ENCODE data around the gene AP2M1.

The AP2M1 gene

GRCh38 chr3:184168363-184169120 is 6.1 kb upstream of the AP2M1 start:
- DNase-seq: no peak
- no peaks in the 10 kb centered on the region for H3K27me3 ChIP-seq
- H3K9me3 ChIP-seq: no peaks in the 10 kb centered on the region
- H3K4me1 ChIP-seq: no peaks in the 10 kb centered on the region
- H3K36me3 ChIP-seq: peaks cover 69% of the 10 kb centered on the region
- TF ChIP-seq CTCF (IDR thresholded peaks at IDR 0.05; ENCODE audit: low read depth, low read length): no peak
- H3K4me3 ChIP-seq (ENCODE audit: low read depth, low read length): no peak overlapping the region

DNA sequence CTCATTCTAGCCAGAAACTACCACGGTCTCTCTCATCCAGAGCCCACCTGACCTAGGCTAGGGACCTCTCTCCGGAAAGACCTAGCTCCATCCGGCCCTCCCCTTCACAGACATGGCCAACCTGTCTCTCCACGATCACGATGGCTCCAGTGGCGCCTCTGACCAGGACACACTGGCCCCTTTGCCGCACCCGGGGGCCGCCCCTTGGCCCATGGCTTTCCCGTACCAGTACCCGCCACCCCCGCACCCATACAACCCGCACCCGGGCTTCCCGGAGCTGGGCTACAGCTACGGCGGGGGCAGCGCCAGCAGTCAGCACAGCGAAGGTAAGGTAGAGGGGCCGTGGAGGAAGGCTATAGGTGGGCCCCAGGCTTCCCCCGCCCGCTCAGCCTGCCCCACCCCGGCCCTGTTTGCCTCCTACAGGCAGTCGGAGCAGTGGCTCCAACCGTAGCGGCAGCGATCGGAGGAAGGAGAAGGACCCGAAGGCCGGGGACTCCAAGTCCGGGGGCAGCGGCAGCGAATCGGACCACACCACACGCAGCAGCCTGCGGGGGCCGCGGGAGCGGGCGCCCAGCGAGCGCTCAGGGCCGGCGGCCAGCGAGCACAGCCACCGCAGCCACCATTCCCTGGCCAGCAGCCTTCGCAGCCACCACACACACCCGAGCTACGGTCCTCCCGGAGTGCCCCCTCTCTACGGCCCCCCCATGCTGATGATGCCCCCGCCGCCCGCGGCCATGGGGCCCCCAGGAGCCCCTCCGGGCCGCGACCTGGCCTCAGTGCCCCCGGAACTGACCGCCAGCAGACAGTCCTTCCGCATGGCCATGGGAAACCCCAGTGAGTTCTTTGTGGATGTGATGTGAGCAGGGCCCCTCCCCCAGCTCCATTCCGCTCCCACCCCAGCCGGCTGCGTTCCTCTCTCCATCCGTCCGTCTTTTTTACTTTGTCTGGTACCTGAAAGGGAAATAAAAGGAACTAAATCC is 4.5 kb upstream of the AP2M1 start:
- H3K4me1 ChIP-seq: no peaks in the 10 kb centered on the region
- no peak for TF ChIP-seq CTCF (IDR thresholded peaks at IDR 0.05; ENCODE audit: low read depth, low read length)
- DNase-seq: no peak
- H3K36me3 ChIP-seq: peaks cover 52% of the 10 kb centered on the region
- no peak overlapping the region for H3K4me3 ChIP-seq (ENCODE audit: low read depth, low read length)
- H3K9me3 ChIP-seq: no peaks in the 10 kb centered on the region
- no peaks in the 10 kb centered on the region for H3K27me3 ChIP-seq

DNA sequence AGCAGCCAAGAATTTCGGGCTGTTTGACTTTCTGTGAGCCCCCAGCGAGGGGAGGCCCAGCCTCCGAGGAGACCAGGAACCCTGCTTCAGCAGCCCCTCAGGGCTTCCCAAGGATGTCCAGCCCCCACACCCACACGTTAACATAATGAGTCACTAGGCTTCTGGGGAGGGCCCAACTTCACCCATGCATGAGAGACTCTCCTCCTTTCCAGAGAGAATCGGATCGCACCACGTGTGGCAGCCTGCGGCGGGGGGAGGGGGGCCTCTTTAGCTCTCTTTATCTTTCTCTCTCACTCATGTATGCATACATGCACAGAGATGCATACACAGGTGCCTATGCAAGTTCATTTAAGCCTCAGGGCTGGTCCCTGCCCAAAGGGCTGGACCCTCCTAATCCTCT is 3.1 kb upstream of the AP2M1 start:
- H3K27me3 ChIP-seq: no peaks in the 10 kb centered on the region
- H3K4me3 ChIP-seq (ENCODE audit: low read depth, low read length): no peak overlapping the region
- no peak for DNase-seq
- H3K36me3 ChIP-seq: peaks cover 39% of the 10 kb centered on the region
- no peak for TF ChIP-seq CTCF (IDR thresholded peaks at IDR 0.05; ENCODE audit: low read depth, low read length)
- no peaks in the 10 kb centered on the region for H3K9me3 ChIP-seq
- no peaks in the 10 kb centered on the region for H3K4me1 ChIP-seq

GRCh38 chr3:184172681-184173373 is 1.8 kb upstream of the AP2M1 start:
- no peak for TF ChIP-seq CTCF (IDR thresholded peaks at IDR 0.05; ENCODE audit: low read depth, low read length)
- Histone ChIP-seq H3K36me3 (peaks cover 40% of the 10 kb centered on the region), H3K27me3 (no peaks in the 10 kb centered on the region), H3K4me3 (ENCODE audit: low read depth, low read length) (no peak overlapping the region), H3K9me3 (no peaks in the 10 kb centered on the region), H3K4me1 (peaks cover 7% of the 10 kb centered on the region)
- no peak for DNase-seq

DNA sequence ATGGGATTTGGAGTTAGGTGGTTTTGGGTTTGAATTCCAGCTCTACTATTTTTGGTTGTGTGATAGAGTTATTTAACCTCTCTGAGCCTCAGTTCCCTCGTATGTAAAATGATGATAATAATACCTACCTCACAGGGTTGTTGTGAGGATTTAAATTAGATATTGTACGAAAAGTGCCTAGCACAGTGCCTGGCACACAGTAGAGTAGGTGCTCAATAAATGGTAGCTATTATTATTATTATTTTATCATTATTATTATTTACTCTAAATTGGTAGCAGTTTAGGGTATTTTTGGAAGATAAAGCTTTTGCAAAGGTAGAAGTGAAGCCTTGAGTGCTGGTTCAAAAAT is 1.3 kb upstream of the AP2M1 start:
- H3K36me3 ChIP-seq: peaks cover 40% of the 10 kb centered on the region
- H3K27me3 ChIP-seq: no peaks in the 10 kb centered on the region
- no peak overlapping the region for H3K4me3 ChIP-seq (ENCODE audit: low read depth, low read length)
- no peaks in the 10 kb centered on the region for H3K9me3 ChIP-seq
- DNase-seq: no peak
- no peak for TF ChIP-seq CTCF (IDR thresholded peaks at IDR 0.05; ENCODE audit: low read depth, low read length)
- peaks cover 7% of the 10 kb centered on the region for H3K4me1 ChIP-seq
